ENCODE measurements around the gene ADAMTS12. TPM values are rescaled to one million over a fixed set of nuclear protein-coding genes. Genes with fewer than 3 reads are reported as not detected.

ADAMTS12 gene
- total RNA-seq, 1 experiment from 2014 or later, result 6.2 TPM

DNA sequence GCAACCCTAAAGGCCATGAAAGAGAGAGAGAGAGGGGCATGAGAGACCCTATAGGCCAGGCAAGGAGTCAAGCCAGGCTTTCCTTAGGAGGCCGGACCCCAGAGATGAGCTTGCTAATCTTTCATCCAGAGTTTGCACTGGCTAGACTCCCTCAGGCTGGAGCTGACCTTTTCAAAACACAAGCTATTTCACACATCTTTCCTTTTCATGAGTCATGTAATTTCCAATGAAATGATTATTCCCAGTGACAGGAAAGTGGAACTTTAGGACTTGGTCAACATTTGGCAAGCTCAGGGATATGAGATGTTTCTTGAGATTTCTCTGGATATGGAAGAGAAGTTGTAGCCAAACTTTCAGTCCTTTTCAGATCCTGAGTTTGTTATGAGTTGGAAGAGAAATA is 333.3 kb downstream of the ADAMTS12 start:
- no peak overlapping the region for H2AK5ac ChIP-seq (ENCODE audit: insufficient read length, low read length)
- no peaks in the 10 kb centered on the region for H3K9me3 ChIP-seq (ENCODE audit: control insufficient read depth, low read depth, low read length)
- H3K79me1 ChIP-seq (ENCODE audit: insufficient read depth, low read depth, low read length, poor library complexity, severe bottlenecking), result no peaks in the 10 kb centered on the region
- H3K4me3 Mint-ChIP-seq, result no peak overlapping the region
- H3T11ph ChIP-seq (ENCODE audit: low read length), result no peak overlapping the region
- H2BK15ac ChIP-seq (ENCODE audit: low read depth, low read length), result no peak overlapping the region
- H3K27me3 Mint-ChIP-seq (ENCODE audit: low read depth), result no peaks in the 10 kb centered on the region
- DNase-seq, result no peak
- no peak overlapping the region for H3K18ac ChIP-seq (ENCODE audit: insufficient read length, low read depth, low read length)
- H3K23me2 ChIP-seq (ENCODE audit: insufficient read length, low read depth, low read length, poor library complexity, severe bottlenecking), result no peaks in the 10 kb centered on the region
- no peak overlapping the region for H3K23ac ChIP-seq (ENCODE audit: insufficient read length, low read depth, low read length)
- no peaks in the 10 kb centered on the region for H4K20me1 ChIP-seq (ENCODE audit: control insufficient read depth, insufficient read depth, insufficient read length)
- H2BK120ac ChIP-seq (ENCODE audit: low read depth, low read length, poor library complexity, severe bottlenecking), result no peak overlapping the region
- H3K4me1 ChIP-seq (ENCODE audit: insufficient read depth, low read length), result no peaks in the 10 kb centered on the region
- no peak overlapping the region for H2BK5ac ChIP-seq (ENCODE audit: insufficient read length, low read length)
- H3K56ac ChIP-seq (ENCODE audit: insufficient read length, low read depth, low read length), result no peak overlapping the region
- no peak overlapping the region for H3K4ac ChIP-seq (ENCODE audit: low read depth, low read length)
- no peak overlapping the region for H2AFZ ChIP-seq (ENCODE audit: low read length)
- H4K5ac ChIP-seq (ENCODE audit: insufficient read length, low read depth, low read length), result no peak overlapping the region
- no peak overlapping the region for H3K14ac ChIP-seq (ENCODE audit: insufficient read depth, low read length)
- H3K4me1 Mint-ChIP-seq, result peaks cover 3 to 6% of the 10 kb centered on the region in 2 experiments
- no peak overlapping the region for H3K27ac Mint-ChIP-seq
- no peak overlapping the region for H2BK12ac ChIP-seq (ENCODE audit: insufficient read length, low read depth, low read length)
- no peaks in the 10 kb centered on the region for H3K27me3 ChIP-seq (ENCODE audit: insufficient read depth, low read length)
- no CpG with 5 or more reads among the region's 1 CpG for WGBS (ENCODE audit: extremely low coverage, insufficient read length, low lambda C conversion rate)
- no peak for TF ChIP-seq CTCF (conservative IDR thresholded peaks at IDR 0.05)
- H3K36me3 Mint-ChIP-seq (ENCODE audit: insufficient read depth in 1 of 3, low read depth in 3 of 3), result peaks cover 2 to 6% (median 5%) of the 10 kb centered on the region in 3 experiments; a peak in 5 of 7 replicates
- H3K9me3 Mint-ChIP-seq, result peaks cover 0 to under 1% of the 10 kb centered on the region in 2 experiments; a peak in 2 of 5 replicates
- no peak overlapping the region for H4K91ac ChIP-seq (ENCODE audit: insufficient read length, low read depth, low read length)
- no peaks in the 10 kb centered on the region for H3K79me2 ChIP-seq (ENCODE audit: insufficient read depth, low read length)
- H3K27ac ChIP-seq (ENCODE audit: insufficient read length, low read depth, low read length), result no peak overlapping the region
- H3K9ac ChIP-seq (ENCODE audit: extremely low read depth, insufficient read length, low read length), result no peak overlapping the region
- H3K4me2 ChIP-seq (ENCODE audit: insufficient read depth, insufficient read length, low read length), result no peak overlapping the region
- H4K8ac ChIP-seq (replicated peaks; ENCODE audit: insufficient read length, low read depth, low read length), result no peak overlapping the region
- no peak overlapping the region for H2BK20ac ChIP-seq (ENCODE audit: low read depth, low read length, poor library complexity, severe bottlenecking)

Data from H9 (cell line).